CD8-positive, alpha-beta memory T cell (primary cell): Measurements from ENCODE around the gene NEDD4L. TPM values are rescaled to one million over a fixed set of nuclear protein-coding genes. Genes with fewer than 3 reads are reported as not detected.

Experiments
- CTCF ChIA-PET: fragments of 350-600 bp; sonication (Branson Sonifier 250); formaldehyde crosslinking; loops from one replicate; lab custom pipeline; 2021; ENCODE audit warnings: antibody characterized with exemption; lab: Charles Lee
- POLR2A ChIA-PET: fragments of 350-600 bp; sonication (Branson Sonifier 250); formaldehyde crosslinking; loops from one replicate; lab custom pipeline; 2021; ENCODE audit warnings: antibody characterized with exemption; lab: Charles Lee
- DNase-seq, 5 donors: peaks; one replicate each; pipeline versions ENCODE4 v3.0.0 to v3.0.0-alpha.2; 2020 to 2022; ENCODE audit warnings: mixed read lengths in 1 of 5
- H3K27ac ChIP-seq: one replicate; pipeline ENCODE4 v1.7.0; 2013; ENCODE audit warnings: low read depth, mild to moderate bottlenecking, low read length, moderate library complexity
- H3K27me3 ChIP-seq: 2 replicates; pipeline ENCODE4 v1.7.0; 2013; ENCODE audit warnings: low read length, mild to moderate bottlenecking; ENCODE audit not compliant: insufficient read depth, poor library complexity, severe bottlenecking
- H3K36me3 ChIP-seq: 2 replicates; pipeline ENCODE4 v1.7.0; 2013; ENCODE audit warnings: mild to moderate bottlenecking, low read length, moderate library complexity; ENCODE audit not compliant: insufficient read depth
- H3K4me1 ChIP-seq: 2 replicates; pipeline ENCODE4 v1.7.0; 2013; ENCODE audit warnings: mild to moderate bottlenecking, low read length, moderate library complexity; ENCODE audit not compliant: insufficient read depth
- H3K4me3 ChIP-seq: 2 replicates; pipeline ENCODE4 v1.7.0; 2013; ENCODE audit warnings: mild to moderate bottlenecking, low read length
- H3K9me3 ChIP-seq: 2 replicates; pipeline ENCODE4 v1.7.0; 2013; ENCODE audit warnings: mild to moderate bottlenecking, low read length
- H3K27ac Mint-ChIP-seq, 8 donors: one replicate each; pipeline ENCODE4 v1.8.0; 2020 to 2021; ENCODE audit warnings: mixed read lengths in 8 of 8, mild to moderate bottlenecking in 6 of 8, inconsistent platforms in 3 of 8, moderate library complexity in 3 of 8
- H3K27me3 Mint-ChIP-seq, 2 donors: one replicate each; pipeline ENCODE4 v1.8.0; 2020 to 2021; ENCODE audit warnings: mixed read lengths in 2 of 2, mild to moderate bottlenecking in 1 of 2, moderate library complexity in 1 of 2
- H3K36me3 Mint-ChIP-seq, 3 donors: one replicate each; pipeline ENCODE4 v1.8.0; 2020 to 2021; ENCODE audit warnings: mixed read lengths in 3 of 3, inconsistent platforms in 1 of 3, mild to moderate bottlenecking in 1 of 3
- H3K4me1 Mint-ChIP-seq, 3 donors: one replicate each; pipeline ENCODE4 v1.8.0; 2020 to 2021; ENCODE audit warnings: mixed read lengths in 3 of 3, inconsistent platforms in 1 of 3, mild to moderate bottlenecking in 1 of 3
- H3K4me3 Mint-ChIP-seq, 7 donors: one replicate each; pipeline ENCODE4 v1.8.0; 2020 to 2021; ENCODE audit warnings: mixed read lengths in 7 of 7, mild to moderate bottlenecking in 6 of 7, moderate library complexity in 4 of 7, inconsistent platforms in 2 of 7
- H3K9me3 Mint-ChIP-seq, 5 donors: one replicate each; pipeline ENCODE4 v1.8.0; 2020 to 2022; ENCODE audit warnings: mixed read lengths in 5 of 5, mild to moderate bottlenecking in 3 of 5, moderate library complexity in 2 of 5, inconsistent platforms in 1 of 5
- polyA plus RNA-seq: library from polyadenylated mRNA; unstranded; fragments of 300-500 nt; fragmentation: Illumina TruSeq; gene quantifications from one replicate; pipeline ENCODE4 v1.2.3, GENCODE V29; 2021
- total RNA-seq, 2 experiments: library from RNA; stranded (reverse); gene quantifications; one replicate each; pipeline ENCODE4 v1.2.3, GENCODE V29; 2021

NEDD4L gene
- total and polyA plus RNA-seq, 3 experiments from 2014 or later, result 1.4 to 4.1 (median 3.0) TPM

DNA sequence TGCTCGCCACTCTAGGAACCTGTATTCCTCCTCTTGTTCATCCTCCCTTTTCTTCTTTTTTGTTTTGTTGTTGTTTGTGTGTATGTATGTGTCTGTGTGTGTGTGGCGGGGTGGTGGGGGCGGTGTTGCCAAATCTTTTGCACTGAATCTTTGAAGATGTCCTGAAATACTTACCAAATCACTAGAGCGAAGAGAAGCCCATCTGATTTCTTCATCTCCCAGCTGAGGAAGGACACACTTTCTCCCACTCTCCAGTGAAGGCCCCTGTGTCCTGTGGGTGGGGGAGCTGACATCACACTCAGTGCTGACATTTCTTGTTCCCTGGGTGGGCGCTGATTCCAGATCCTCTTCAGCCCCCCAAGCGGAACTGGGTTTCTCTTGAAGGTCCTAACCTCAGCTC is 74.5 kb downstream of the NEDD4L start:
- CTCF ChIA-PET, result no interaction called here
- Mint-ChIP-seq H3K27me3 (peaks cover 0 to 7% of the 10 kb centered on the region in 2 donors), H3K36me3 (no peaks in the 10 kb centered on the region), H3K27ac (no peak overlapping the region), H3K4me3 (no peak overlapping the region), H3K9me3 (no peaks in the 10 kb centered on the region), H3K4me1 (no peaks in the 10 kb centered on the region)
- DNase-seq, result no peak
- no peak overlapping the region for H3K4me3 ChIP-seq
- H3K9me3 ChIP-seq, result no peaks in the 10 kb centered on the region
- POLR2A ChIA-PET, result no interaction called here
- H3K27ac ChIP-seq, result no peak overlapping the region
- no peaks in the 10 kb centered on the region for H3K36me3 ChIP-seq
- H3K27me3 ChIP-seq, result no peaks in the 10 kb centered on the region
- H3K4me1 ChIP-seq, result no peaks in the 10 kb centered on the region

DNA sequence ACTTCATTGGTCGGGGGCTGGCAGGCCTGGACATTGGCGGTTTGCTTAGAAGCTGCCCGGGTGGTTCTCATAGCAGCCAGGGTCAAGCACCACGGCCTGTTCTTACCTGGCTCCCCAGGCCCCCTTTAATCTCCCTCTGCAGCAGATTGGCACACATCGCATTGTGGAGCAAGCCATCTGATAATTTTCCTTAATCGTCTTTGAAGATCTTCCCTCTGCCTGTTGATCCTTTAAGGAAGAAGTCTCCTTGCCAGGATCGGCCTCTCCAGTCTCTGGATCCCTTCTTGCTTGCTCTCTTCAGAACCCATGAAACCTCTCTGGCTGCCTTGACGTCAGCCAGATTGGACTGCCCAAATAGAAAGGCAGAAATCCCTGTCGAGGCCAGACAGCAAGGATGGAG is 75.8 kb downstream of the NEDD4L start:
- Mint-ChIP-seq H3K36me3 (no peaks in the 10 kb centered on the region), H3K4me3 (no peak overlapping the region), H3K27ac (peak overlapping the region in 1 of 8 donors; percentile 33), H3K27me3 (peaks cover 3 to 10% of the 10 kb centered on the region in 2 donors), H3K9me3 (no peaks in the 10 kb centered on the region), H3K4me1 (peaks cover 0 to 4% (median 4%) of the 10 kb centered on the region in 3 donors)
- Histone ChIP-seq H3K36me3 (no peaks in the 10 kb centered on the region), H3K4me1 (no peaks in the 10 kb centered on the region), H3K27ac (no peak overlapping the region), H3K27me3 (no peaks in the 10 kb centered on the region), H3K9me3 (no peaks in the 10 kb centered on the region), H3K4me3 (no peak overlapping the region)
- ChIA-PET POLR2A (no interaction called here), CTCF (no interaction called here)
- DNase-seq, result no peak

DNA sequence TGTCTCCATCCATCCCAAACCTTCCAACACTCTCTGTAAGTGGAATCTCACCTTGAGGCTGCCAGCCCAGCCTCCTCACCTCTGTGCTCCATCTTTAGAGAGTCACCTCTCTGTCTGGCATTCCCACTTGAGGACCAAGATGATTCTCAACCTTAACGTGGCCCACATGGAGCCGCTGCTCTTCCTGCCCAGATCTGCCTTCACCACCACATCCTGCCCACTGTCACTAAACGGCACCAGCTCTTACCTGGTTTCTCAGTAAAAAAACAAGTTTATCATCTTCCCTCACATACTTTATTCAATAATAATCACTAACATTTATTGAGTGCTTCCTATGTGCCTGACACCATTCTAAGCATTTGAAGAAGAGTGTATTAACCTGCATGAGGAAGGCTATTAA is 80.4 kb downstream of the NEDD4L start:
- no peak overlapping the region for H3K27ac ChIP-seq
- H3K9me3 Mint-ChIP-seq, result no peaks in the 10 kb centered on the region
- peak overlapping the region in 2 of 8 donors; percentile 1 to 30 for H3K27ac Mint-ChIP-seq
- no peaks in the 10 kb centered on the region for H3K4me1 ChIP-seq
- H3K4me1 Mint-ChIP-seq, result peaks cover 0 to 6% (median 4%) of the 10 kb centered on the region in 3 donors
- H3K4me3 Mint-ChIP-seq, result no peak overlapping the region
- CTCF ChIA-PET, result no interaction called here
- no peaks in the 10 kb centered on the region for H3K9me3 ChIP-seq
- no peak for DNase-seq
- no peaks in the 10 kb centered on the region for H3K27me3 ChIP-seq
- no peaks in the 10 kb centered on the region for H3K36me3 ChIP-seq
- H3K4me3 ChIP-seq, result no peak overlapping the region
- POLR2A ChIA-PET, result no interaction called here
- no peaks in the 10 kb centered on the region for H3K36me3 Mint-ChIP-seq
- H3K27me3 Mint-ChIP-seq, result peaks cover 3 to 24% of the 10 kb centered on the region in 2 donors

GRCh38 chr18:58125183-58125582 is 81.2 kb downstream of the NEDD4L start:
- Histone ChIP-seq H3K9me3 (no peaks in the 10 kb centered on the region), H3K27ac (no peak overlapping the region), H3K4me3 (no peak overlapping the region), H3K36me3 (no peaks in the 10 kb centered on the region), H3K27me3 (no peaks in the 10 kb centered on the region), H3K4me1 (no peaks in the 10 kb centered on the region)
- ChIA-PET POLR2A (no interaction called here), CTCF (no interaction called here)
- Mint-ChIP-seq H3K36me3 (no peaks in the 10 kb centered on the region), H3K4me3 (no peak overlapping the region), H3K9me3 (no peaks in the 10 kb centered on the region), H3K27me3 (peaks cover 3 to 24% of the 10 kb centered on the region in 2 donors), H3K4me1 (peaks cover 0 to 6% (median 4%) of the 10 kb centered on the region in 3 donors), H3K27ac (peak overlapping the region in 1 of 8 donors; percentile 13)
- DNase-seq, result no peak

DNA sequence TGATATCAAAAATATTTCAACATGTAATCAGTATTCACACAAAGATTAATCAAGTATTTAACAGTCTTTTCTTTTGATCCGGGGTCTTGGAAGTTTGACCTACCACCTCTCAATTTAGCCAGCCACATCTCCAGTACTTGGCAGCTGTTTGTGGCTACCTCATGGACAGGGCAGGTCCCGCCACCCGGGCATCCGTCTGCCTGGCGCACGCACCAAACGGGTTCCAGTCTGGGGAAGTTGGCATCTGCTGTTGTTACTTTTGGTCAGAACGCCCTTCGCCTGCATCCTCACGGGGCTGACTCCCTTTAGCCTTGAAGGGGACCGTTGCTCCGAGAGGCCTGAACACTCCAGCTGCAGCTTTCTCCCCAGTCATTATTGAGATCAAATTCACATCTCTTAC is 81.7 kb downstream of the NEDD4L start:
- Histone ChIP-seq H3K27ac (no peak overlapping the region), H3K36me3 (no peaks in the 10 kb centered on the region), H3K4me3 (no peak overlapping the region), H3K4me1 (no peaks in the 10 kb centered on the region), H3K27me3 (no peaks in the 10 kb centered on the region), H3K9me3 (no peaks in the 10 kb centered on the region)
- Mint-ChIP-seq H3K4me3 (no peak overlapping the region), H3K36me3 (no peaks in the 10 kb centered on the region), H3K4me1 (peaks cover 0 to 6% (median 4%) of the 10 kb centered on the region in 3 donors), H3K27me3 (peaks cover 3 to 24% of the 10 kb centered on the region in 2 donors), H3K27ac (no peak overlapping the region), H3K9me3 (no peaks in the 10 kb centered on the region)
- POLR2A ChIA-PET, result no interaction called here
- CTCF ChIA-PET, result no interaction called here
- no peak for DNase-seq

- Histone ChIP-seq H3K4me1 (no peaks in the 10 kb centered on the region), H3K9me3 (no peaks in the 10 kb centered on the region), H3K27ac (no peak overlapping the region), H3K4me3 (no peak overlapping the region), H3K27me3 (no peaks in the 10 kb centered on the region), H3K36me3 (no peaks in the 10 kb centered on the region)
- no peak for DNase-seq
- Mint-ChIP-seq H3K4me1 (peaks cover 0 to 6% (median 4%) of the 10 kb centered on the region in 3 donors), H3K9me3 (no peaks in the 10 kb centered on the region), H3K4me3 (no peak overlapping the region), H3K36me3 (no peaks in the 10 kb centered on the region), H3K27me3 (peaks cover 3 to 20% of the 10 kb centered on the region in 2 donors), H3K27ac (peak overlapping the region in 1 of 8 donors; percentile 12)
- POLR2A ChIA-PET, result no interaction called here
- CTCF ChIA-PET, result no interaction called here
Measured at GRCh38 chr18:58128381-58129374, 84.7 kb downstream of the NEDD4L start.

DNA sequence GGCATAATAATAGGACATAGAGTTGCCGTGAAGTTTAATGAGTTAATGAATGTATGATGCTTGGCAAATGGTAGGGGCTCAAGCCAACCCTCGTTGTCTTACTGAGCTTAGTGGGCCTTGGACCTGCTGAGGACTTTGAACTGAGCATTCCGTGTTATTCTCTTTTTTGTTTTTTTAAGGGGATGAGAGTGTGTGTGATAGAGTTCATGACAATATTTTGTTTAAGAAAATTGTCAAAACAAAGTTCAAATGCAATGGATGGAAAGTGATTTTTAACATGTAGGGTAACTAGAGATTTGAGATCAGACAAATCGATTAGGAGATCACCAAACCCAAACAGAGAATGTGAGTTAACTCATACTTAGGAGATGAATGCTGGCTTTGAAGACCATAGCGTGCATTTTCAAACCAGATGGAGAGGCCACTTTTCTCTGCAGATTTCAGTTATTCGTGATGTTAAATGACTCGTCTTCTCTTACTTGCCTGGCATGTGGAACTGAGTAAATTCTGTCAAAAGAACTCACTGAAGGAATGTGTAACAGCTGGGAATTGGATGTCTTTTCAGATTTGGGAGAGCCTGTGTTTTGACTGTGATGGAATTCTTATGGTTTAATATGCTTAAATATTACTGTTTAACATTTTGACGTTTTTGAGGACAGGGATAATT is 88.7 kb downstream of the NEDD4L start:
- Histone ChIP-seq H3K9me3 (no peaks in the 10 kb centered on the region), H3K27ac (no peak overlapping the region), H3K4me3 (no peak overlapping the region), H3K27me3 (no peaks in the 10 kb centered on the region), H3K36me3 (no peaks in the 10 kb centered on the region), H3K4me1 (no peaks in the 10 kb centered on the region)
- ChIA-PET POLR2A (no interaction called here), CTCF (no interaction called here)
- H3K27me3 Mint-ChIP-seq, result peaks cover 5 to 17% of the 10 kb centered on the region in 2 donors
- H3K4me1 Mint-ChIP-seq, result peaks cover 12% of the 10 kb centered on the region in 3 donors
- no peak overlapping the region for H3K27ac Mint-ChIP-seq
- no peaks in the 10 kb centered on the region for H3K9me3 Mint-ChIP-seq
- H3K36me3 Mint-ChIP-seq, result no peaks in the 10 kb centered on the region
- DNase-seq, result no peak
- H3K4me3 Mint-ChIP-seq, result no peak overlapping the region

GRCh38 chr18:58135183-58135641 is 91.2 kb downstream of the NEDD4L start:
- Histone ChIP-seq H3K27ac (no peak overlapping the region), H3K4me1 (no peaks in the 10 kb centered on the region), H3K36me3 (no peaks in the 10 kb centered on the region), H3K27me3 (no peaks in the 10 kb centered on the region), H3K4me3 (no peak overlapping the region), H3K9me3 (no peaks in the 10 kb centered on the region)
- H3K9me3 Mint-ChIP-seq, result no peaks in the 10 kb centered on the region
- peaks cover 12 to 17% (median 12%) of the 10 kb centered on the region in 3 donors for H3K4me1 Mint-ChIP-seq
- peaks cover 9 to 26% of the 10 kb centered on the region in 2 donors for H3K27me3 Mint-ChIP-seq
- H3K4me3 Mint-ChIP-seq, result peak overlapping the region in 1 of 7 donors; percentile 57
- CTCF ChIA-PET, result interaction anchor here (0.9 to 1.1 kb wide), 2 partner anchors 70 to 92 kb away, joined by 3 read pairs; partner anchors contain the start of gene NEDD4L
- peak in 1 of 5 donors; percentile 10 for DNase-seq
- no peak overlapping the region for H3K27ac Mint-ChIP-seq
- POLR2A ChIA-PET, result no interaction called here
- no peaks in the 10 kb centered on the region for H3K36me3 Mint-ChIP-seq
